Measurements from ENCODE around the gene KIAA1586.

GRCh38 chr6:57027301-57027700, 19.2 kb upstream of the KIAA1586 start:
- TF ChIP-seq, protein P1, sequence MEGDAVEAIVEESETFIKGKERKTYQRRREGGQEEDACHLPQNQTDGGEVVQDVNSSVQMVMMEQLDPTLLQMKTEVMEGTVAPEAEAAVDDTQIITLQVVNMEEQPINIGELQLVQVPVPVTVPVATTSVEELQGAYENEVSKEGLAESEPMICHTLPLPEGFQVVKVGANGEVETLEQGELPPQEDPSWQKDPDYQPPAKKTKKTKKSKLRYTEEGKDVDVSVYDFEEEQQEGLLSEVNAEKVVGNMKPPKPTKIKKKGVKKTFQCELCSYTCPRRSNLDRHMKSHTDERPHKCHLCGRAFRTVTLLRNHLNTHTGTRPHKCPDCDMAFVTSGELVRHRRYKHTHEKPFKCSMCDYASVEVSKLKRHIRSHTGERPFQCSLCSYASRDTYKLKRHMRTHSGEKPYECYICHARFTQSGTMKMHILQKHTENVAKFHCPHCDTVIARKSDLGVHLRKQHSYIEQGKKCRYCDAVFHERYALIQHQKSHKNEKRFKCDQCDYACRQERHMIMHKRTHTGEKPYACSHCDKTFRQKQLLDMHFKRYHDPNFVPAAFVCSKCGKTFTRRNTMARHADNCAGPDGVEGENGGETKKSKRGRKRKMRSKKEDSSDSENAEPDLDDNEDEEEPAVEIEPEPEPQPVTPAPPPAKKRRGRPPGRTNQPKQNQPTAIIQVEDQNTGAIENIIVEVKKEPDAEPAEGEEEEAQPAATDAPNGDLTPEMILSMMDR (IDR thresholded peaks at IDR 0.05; ENCODE audit: insufficient read depth, low read length): no peak
- TF ChIP-seq POLR2AphosphoS5 (IDR thresholded peaks at IDR 0.05; ENCODE audit: low read depth) (no peak), REST (IDR thresholded peaks at IDR 0.05; ENCODE audit: insufficient replicate concordance, low read depth) (no peak), GABPA (IDR thresholded peaks at IDR 0.05; ENCODE audit: low read depth) (no peak), SPI1 (IDR thresholded peaks at IDR 0.05; ENCODE audit: borderline replicate concordance, low read depth) (no peak)

All from HL-60 (cell line).